Body of pancreas (tissue), 4 donors: ENCODE data around the gene RANBP1. TPM values are rescaled to one million over a fixed set of nuclear protein-coding genes. Genes with fewer than 3 reads are reported as not detected.

Experiments
- ATAC-seq: fragments of 150-250 bp; one replicate; pipeline ENCODE4 v1.9.1; 2016
- DNase-seq, 4 donors: peaks; one replicate each; pipeline ENCODE4 v3.0.0-alpha.2; 2019
- H3K27ac ChIP-seq, 4 donors: fragments of 200-600 bp; sonication (generic); 1 replicate in 3 of 4; 2 replicates in 1 of 4; pipeline versions ENCODE4 v1.5.1 to v1.6.1; 2016 to 2019; ENCODE audit warnings: mild to moderate bottlenecking in 1 of 4, mixed read lengths in 1 of 4, moderate library complexity in 1 of 4
- H3K27me3 ChIP-seq, 2 donors: fragments of 200-600 bp; sonication (generic); one replicate each; pipeline ENCODE4 v1.6.0; 2016; ENCODE audit warnings: mild to moderate bottlenecking in 1 of 2
- H3K36me3 ChIP-seq, 2 donors: fragments of 200-600 bp; sonication (generic); replicated peaks in 1 of 2; 2 replicates each; pipeline ENCODE4 v1.5.1; 2016; ENCODE audit warnings: low read depth in 2 of 2; ENCODE audit not compliant: insufficient read depth in 1 of 2
- H3K4me1 ChIP-seq: fragments of 200-600 bp; sonication (generic); one replicate; pipeline ENCODE4 v1.6.0; 2016
- H3K4me3 ChIP-seq, 2 donors: fragments of 200-600 bp; sonication (generic); 1 replicate in 1 of 2; 2 replicates in 1 of 2; pipeline ENCODE4 v1.5.1; 2016 to 2019
- H3K9me3 ChIP-seq, 3 donors: fragments of 200-600 bp; sonication (generic); 1 replicate in 2 of 3; 2 replicates in 1 of 3; pipeline ENCODE4 v1.5.1; 2016
- CTCF ChIP-seq, 7 experiments: fragments of 450-650 bp in 4 of 7; fragments of 200-600 bp in 3 of 7; sonication (generic) in 3 of 7; IDR thresholded peaks; one replicate each; pipeline ENCODE4 v1.5.1; 2016 to 2019; ENCODE audit warnings: antibody characterized with exemption in 7 of 7
- POLR2A ChIP-seq, 3 donors: fragments of 450-650 bp; IDR thresholded peaks; one replicate each; pipeline ENCODE4 v1.6.1; 2016; ENCODE audit warnings: antibody characterized with exemption in 3 of 3, mild to moderate bottlenecking in 2 of 3
- WGBS, 2 donors: methylation state at CpG; one replicate each; pipeline ENCODE4 v1.1.5; 2017; 5-methylcytosine and 5-hydroxymethylcytosine counted together
- intact Hi-C: fragments of 100-400 bp; cut with DNase I; formaldehyde crosslinking; loops from one replicate; pipeline ENCODE4 v1.15.1; 2023
- total RNA-seq, 2 donors: library from RNA; depleted of rRNA; stranded (reverse); fragments of >200 nt; gene quantifications; one replicate each; pipeline ENCODE4 v1.1.0, GENCODE V29; 2016

Gene RANBP1
- total RNA-seq, 2 donors from 2014 or later: 69.3 to 134 TPM

GRCh38 chr22:20136603-20136873 is 20.6 kb downstream of the RANBP1 start:
- Histone ChIP-seq H3K4me1 (peaks cover 49% of the 10 kb centered on the region), H3K36me3 (no peaks in the 10 kb centered on the region), H3K4me3 (no peak overlapping the region), H3K9me3 (no peaks in the 10 kb centered on the region), H3K27ac (no peak overlapping the region), H3K27me3 (no peaks in the 10 kb centered on the region)
- intact Hi-C loops: no loop called here
- no peak for ATAC-seq
- no peak for DNase-seq
- 95 to 100% methylated on average over 1 to 5 of the region's 5 CpGs for WGBS, 2 donors
- no peak for TF ChIP-seq POLR2A (IDR thresholded peaks at IDR 0.05)
- TF ChIP-seq CTCF (IDR thresholded peaks at IDR 0.05): no peak

GRCh38 chr22:20137113-20137512 is 21.2 kb downstream of the RANBP1 start:
- WGBS, 2 donors: 83 to 93% methylated on average over 6 to 13 of the region's 13 CpGs

GRCh38 chr22:20137671-20138416 is 21.9 kb downstream of the RANBP1 start:
- ATAC-seq (no peak), DNase-seq (no peak)
- 50 to 63% methylated on average over 1 to 26 of the region's 26 CpGs for WGBS, 2 donors
- H3K9me3 ChIP-seq: no peaks in the 10 kb centered on the region
- no peak overlapping the region for H3K4me3 ChIP-seq
- no peak overlapping the region for H3K27ac ChIP-seq
- H3K27me3 ChIP-seq: no peaks in the 10 kb centered on the region
- intact Hi-C loops: no loop called here
- TF ChIP-seq CTCF (IDR thresholded peaks at IDR 0.05) (no peak), POLR2A (IDR thresholded peaks at IDR 0.05) (no peak)
- no peaks in the 10 kb centered on the region for H3K36me3 ChIP-seq
- H3K4me1 ChIP-seq: peaks cover 43% of the 10 kb centered on the region

More at GRCh38 chr22:20137113-20137512, 21.2 kb downstream of the RANBP1 start:
- no peaks in the 10 kb centered on the region for H3K36me3 ChIP-seq
- DNase-seq (no peak), ATAC-seq (no peak)
- H3K4me1 ChIP-seq: peaks cover 49% of the 10 kb centered on the region
- intact Hi-C loops: no loop called here
- TF ChIP-seq CTCF (IDR thresholded peaks at IDR 0.05) (no peak), POLR2A (IDR thresholded peaks at IDR 0.05) (no peak)
- no peak overlapping the region for H3K4me3 ChIP-seq
- no peak overlapping the region for H3K27ac ChIP-seq
- no peaks in the 10 kb centered on the region for H3K27me3 ChIP-seq
- H3K9me3 ChIP-seq: no peaks in the 10 kb centered on the region

- DNase-seq (no peak), ATAC-seq (no peak)
- intact Hi-C loops: no loop called here
- TF ChIP-seq CTCF (IDR thresholded peaks at IDR 0.05) (no peak), POLR2A (IDR thresholded peaks at IDR 0.05) (no peak)
- H3K36me3 ChIP-seq: no peaks in the 10 kb centered on the region
- no peaks in the 10 kb centered on the region for H3K9me3 ChIP-seq
- H3K27me3 ChIP-seq: no peaks in the 10 kb centered on the region
- WGBS, 2 donors: 57 to 64% methylated on average over 4 of the region's 4 CpGs
- peaks cover 37% of the 10 kb centered on the region for H3K4me1 ChIP-seq
- no peak overlapping the region for H3K27ac ChIP-seq
- no peak overlapping the region for H3K4me3 ChIP-seq
These were observed 22.5 kb downstream of the RANBP1 start for GRCh38 chr22:20138417-20138738.

GRCh38 chr22:20138868-20139267 is 23.0 kb downstream of the RANBP1 start:
- 86 to 91% methylated on average over 5 to 13 of the region's 16 CpGs for WGBS, 2 donors

More at GRCh38 chr22:20138868-20139267, 23.0 kb downstream of the RANBP1 start:
- no peak for TF ChIP-seq POLR2A (IDR thresholded peaks at IDR 0.05)
- TF ChIP-seq CTCF (IDR thresholded peaks at IDR 0.05): no peak
- Histone ChIP-seq H3K27ac (no peak overlapping the region), H3K4me3 (no peak overlapping the region), H3K4me1 (peaks cover 34% of the 10 kb centered on the region), H3K36me3 (no peaks in the 10 kb centered on the region), H3K9me3 (no peaks in the 10 kb centered on the region), H3K27me3 (no peaks in the 10 kb centered on the region)
- DNase-seq (no peak), ATAC-seq (no peak)
- intact Hi-C loops: no loop called here
